Breast epithelium (tissue), 3 donors: Measurements from ENCODE around the gene SEC31B.

Source experiments
- POLR2A ChIP-seq: fragments of 450-650 bp; IDR thresholded peaks from one replicate; pipeline ENCODE4 v1.6.1; 2016; ENCODE audit warnings: antibody characterized with exemption, mild to moderate bottlenecking, moderate library complexity
- POLR2AphosphoS5 ChIP-seq, 3 donors: sonication (generic); formaldehyde crosslinking; IDR thresholded peaks; one replicate each; pipeline ENCODE4 v1.6.1; 2017; ENCODE audit warnings: antibody characterized with exemption in 3 of 3
- TF ChIP-seq, protein P1 (sequence below), 3 donors: fragments of 450-650 bp; IDR thresholded peaks; one replicate each; pipeline ENCODE4 v1.5.1; 2016 to 2017; ENCODE audit warnings: antibody characterized with exemption in 3 of 3, mild to moderate bottlenecking in 3 of 3, moderate library complexity in 3 of 3

DNA sequence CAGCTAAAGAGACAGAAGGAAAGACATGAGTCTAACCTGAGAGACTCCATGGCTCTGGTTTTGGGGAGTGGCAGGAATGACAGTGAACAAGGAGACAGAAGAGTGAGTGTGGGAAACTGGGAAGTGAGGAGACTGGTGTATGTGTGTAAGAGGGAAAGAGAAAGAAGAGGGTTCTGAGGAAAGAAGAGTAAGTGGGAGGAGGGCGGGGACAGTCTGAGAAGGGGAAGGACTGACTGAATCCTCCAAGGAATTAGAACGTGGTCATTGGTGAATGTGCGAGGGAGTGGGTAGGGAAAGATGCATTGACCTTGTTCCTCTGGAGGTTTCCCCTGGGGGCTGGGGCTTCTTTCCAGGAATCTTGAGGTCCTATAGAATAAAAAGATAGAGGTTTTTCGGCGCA lies 30.3 kb downstream of the SEC31B start:
- TF ChIP-seq, protein P1, sequence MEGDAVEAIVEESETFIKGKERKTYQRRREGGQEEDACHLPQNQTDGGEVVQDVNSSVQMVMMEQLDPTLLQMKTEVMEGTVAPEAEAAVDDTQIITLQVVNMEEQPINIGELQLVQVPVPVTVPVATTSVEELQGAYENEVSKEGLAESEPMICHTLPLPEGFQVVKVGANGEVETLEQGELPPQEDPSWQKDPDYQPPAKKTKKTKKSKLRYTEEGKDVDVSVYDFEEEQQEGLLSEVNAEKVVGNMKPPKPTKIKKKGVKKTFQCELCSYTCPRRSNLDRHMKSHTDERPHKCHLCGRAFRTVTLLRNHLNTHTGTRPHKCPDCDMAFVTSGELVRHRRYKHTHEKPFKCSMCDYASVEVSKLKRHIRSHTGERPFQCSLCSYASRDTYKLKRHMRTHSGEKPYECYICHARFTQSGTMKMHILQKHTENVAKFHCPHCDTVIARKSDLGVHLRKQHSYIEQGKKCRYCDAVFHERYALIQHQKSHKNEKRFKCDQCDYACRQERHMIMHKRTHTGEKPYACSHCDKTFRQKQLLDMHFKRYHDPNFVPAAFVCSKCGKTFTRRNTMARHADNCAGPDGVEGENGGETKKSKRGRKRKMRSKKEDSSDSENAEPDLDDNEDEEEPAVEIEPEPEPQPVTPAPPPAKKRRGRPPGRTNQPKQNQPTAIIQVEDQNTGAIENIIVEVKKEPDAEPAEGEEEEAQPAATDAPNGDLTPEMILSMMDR (IDR thresholded peaks at IDR 0.05) = no peak
- no peak for TF ChIP-seq POLR2AphosphoS5 (IDR thresholded peaks at IDR 0.05)
- no peak for TF ChIP-seq POLR2A
